Vagina (tissue), 2 donors: ENCODE results near the gene AKAP6. TPM values are rescaled to one million over a fixed set of nuclear protein-coding genes. Genes with fewer than 3 reads are reported as not detected.

Experiments used
- DNase-seq, 2 donors: peaks; one replicate each; pipeline ENCODE4 v3.0.0-alpha.2; 2017; ENCODE audit errors: extremely low spot score in 2 of 2
- H3K27ac ChIP-seq: fragments of 200-600 bp; sonication (generic); one replicate; pipeline ENCODE4 v1.5.1; 2019
- H3K27me3 ChIP-seq: fragments of 200-600 bp; sonication (generic); one replicate; pipeline ENCODE4 v1.5.1; 2019
- H3K36me3 ChIP-seq, 2 donors: fragments of 200-600 bp; sonication (generic); one replicate each; pipeline ENCODE4 v1.5.1; 2017 to 2019
- H3K4me1 ChIP-seq: fragments of 200-600 bp; sonication (generic); one replicate; pipeline ENCODE4 v1.5.1; 2019
- H3K4me3 ChIP-seq, 2 donors: fragments of 200-600 bp; sonication (generic); 1 replicate in 1 of 2; 2 replicates in 1 of 2; pipeline ENCODE4 v1.5.1; 2016 to 2019
- H3K9me3 ChIP-seq: fragments of 200-600 bp; sonication (generic); one replicate; pipeline ENCODE4 v1.5.1; 2019
- CTCF ChIP-seq, 3 experiments: fragments of 450-650 bp in 2 of 3; fragments of 200-600 bp in 1 of 3; sonication (generic) in 1 of 3; IDR thresholded peaks; one replicate each; pipeline ENCODE4 v1.5.1; 2017 to 2019; ENCODE audit warnings: antibody characterized with exemption in 3 of 3, mild to moderate bottlenecking in 2 of 3, moderate library complexity in 2 of 3
- POLR2A ChIP-seq, 2 donors: fragments of 450-650 bp; IDR thresholded peaks; one replicate each; pipeline ENCODE4 v1.6.1; 2017; ENCODE audit warnings: antibody characterized with exemption in 2 of 2, mild to moderate bottlenecking in 2 of 2, moderate library complexity in 2 of 2
- POLR2AphosphoS5 ChIP-seq, 2 donors: sonication (generic); formaldehyde crosslinking; IDR thresholded peaks; one replicate each; pipeline ENCODE4 v1.9.0; 2017; ENCODE audit warnings: antibody characterized with exemption in 2 of 2, mild to moderate bottlenecking in 2 of 2, low read depth in 1 of 2; ENCODE audit not compliant: insufficient read depth in 1 of 2
- intact Hi-C: fragments of 100-400 bp; cut with DNase I; formaldehyde crosslinking; loops from one replicate; pipeline ENCODE4 v1.15.1; 2023
- total RNA-seq: library from RNA; depleted of rRNA; stranded (reverse); fragments of >200 nt; gene quantifications from one replicate; pipeline ENCODE4 v1.2.3, GENCODE V29; 2016

AKAP6 gene
- total RNA-seq, 1 donor from 2014 or later, result 3.9 TPM

GRCh38 chr14:32606301-32606700 is 277.2 kb downstream of the AKAP6 start:
- Histone ChIP-seq H3K4me3 (no peak overlapping the region), H3K36me3 (no peaks in the 10 kb centered on the region), H3K27me3 (no peaks in the 10 kb centered on the region), H3K9me3 (no peaks in the 10 kb centered on the region), H3K4me1 (peaks cover 5% of the 10 kb centered on the region), H3K27ac (no peak overlapping the region)
- intact Hi-C loops, result no loop called here
- no peak for DNase-seq
- no peak for TF ChIP-seq POLR2A (IDR thresholded peaks at IDR 0.05)
- no peak for TF ChIP-seq POLR2AphosphoS5 (IDR thresholded peaks at IDR 0.05; ENCODE audit: insufficient read depth in 1 of 2, low read depth in 1 of 2)
- TF ChIP-seq CTCF (IDR thresholded peaks at IDR 0.05), result no peak

GRCh38 chr14:32607399-32607798 is 278.3 kb downstream of the AKAP6 start:
- intact Hi-C loops, result no loop called here
- Histone ChIP-seq H3K36me3 (no peaks in the 10 kb centered on the region), H3K27ac (no peak overlapping the region), H3K4me3 (no peak overlapping the region), H3K4me1 (peaks cover 16% of the 10 kb centered on the region), H3K27me3 (no peaks in the 10 kb centered on the region), H3K9me3 (no peaks in the 10 kb centered on the region)
- TF ChIP-seq POLR2AphosphoS5 (IDR thresholded peaks at IDR 0.05; ENCODE audit: insufficient read depth in 1 of 2, low read depth in 1 of 2) (no peak), CTCF (IDR thresholded peaks at IDR 0.05) (no peak), POLR2A (IDR thresholded peaks at IDR 0.05) (no peak)
- DNase-seq, result no peak

GRCh38 chr14:32608857-32609256 is 279.8 kb downstream of the AKAP6 start:
- no peak for DNase-seq
- H3K9me3 ChIP-seq, result no peaks in the 10 kb centered on the region
- no peaks in the 10 kb centered on the region for H3K36me3 ChIP-seq
- no peak overlapping the region for H3K4me3 ChIP-seq
- no peak for TF ChIP-seq CTCF (IDR thresholded peaks at IDR 0.05)
- TF ChIP-seq POLR2A (IDR thresholded peaks at IDR 0.05), result no peak
- no peak for TF ChIP-seq POLR2AphosphoS5 (IDR thresholded peaks at IDR 0.05; ENCODE audit: insufficient read depth in 1 of 2, low read depth in 1 of 2)
- intact Hi-C loops, result no loop called here
- peaks cover 19% of the 10 kb centered on the region for H3K4me1 ChIP-seq
- no peaks in the 10 kb centered on the region for H3K27me3 ChIP-seq
- H3K27ac ChIP-seq, result no peak overlapping the region

GRCh38 chr14:32609388-32609787 is 280.3 kb downstream of the AKAP6 start:
- H3K27me3 ChIP-seq, result no peaks in the 10 kb centered on the region
- H3K4me1 ChIP-seq, result peaks cover 19% of the 10 kb centered on the region
- DNase-seq, result no peak
- H3K27ac ChIP-seq, result no peak overlapping the region
- intact Hi-C loops, result no loop called here
- no peaks in the 10 kb centered on the region for H3K9me3 ChIP-seq
- TF ChIP-seq CTCF (IDR thresholded peaks at IDR 0.05) (no peak), POLR2AphosphoS5 (IDR thresholded peaks at IDR 0.05; ENCODE audit: insufficient read depth in 1 of 2, low read depth in 1 of 2) (no peak), POLR2A (IDR thresholded peaks at IDR 0.05) (no peak)
- H3K36me3 ChIP-seq, result no peaks in the 10 kb centered on the region
- H3K4me3 ChIP-seq, result no peak overlapping the region

- H3K4me1 ChIP-seq, result peaks cover 19% of the 10 kb centered on the region
- H3K4me3 ChIP-seq, result no peak overlapping the region
- TF ChIP-seq CTCF (IDR thresholded peaks at IDR 0.05) (no peak), POLR2A (IDR thresholded peaks at IDR 0.05) (no peak), POLR2AphosphoS5 (IDR thresholded peaks at IDR 0.05; ENCODE audit: insufficient read depth in 1 of 2, low read depth in 1 of 2) (no peak)
- H3K27me3 ChIP-seq, result no peaks in the 10 kb centered on the region
- no peak for DNase-seq
- H3K9me3 ChIP-seq, result no peaks in the 10 kb centered on the region
- intact Hi-C loops, result no loop called here
- H3K27ac ChIP-seq, result no peak overlapping the region
- H3K36me3 ChIP-seq, result no peaks in the 10 kb centered on the region
Measured at GRCh38 chr14:32611752-32612151, 282.7 kb downstream of the AKAP6 start.
